H1 (cell line): ENCODE data around the gene OR51F2. TPM values are rescaled to one million over a fixed set of nuclear protein-coding genes. Genes with fewer than 3 reads are reported as not detected.

Source experiments
- CTCF ChIA-PET: fragments of 300-600 bp; sonication (Branson Sonifier 250); formaldehyde crosslinking; loops from one replicate; lab custom pipeline; 2021; ENCODE audit not compliant: partially characterized antibody; lab: Charles Lee
- POLR2A ChIA-PET: fragments of 300-600 bp; sonication (Branson Sonifier 250); formaldehyde crosslinking; loops from one replicate; lab custom pipeline; 2021; ENCODE audit warnings: inconsistent platforms; ENCODE audit not compliant: partially characterized antibody; lab: Charles Lee
- DNase-seq, 2 experiments: peaks; one replicate each; pipeline versions ENCODE4 v3.0.0 to v3.0.0-alpha.2; 2010 to 2022; ENCODE audit warnings: low spot score in 2 of 2, low read depth in 1 of 2, mixed read lengths in 1 of 2
- FAIRE-seq: peaks from 2 replicates; lab custom pipeline; 2011; peaks lifted over from hg19 to GRCh38; lab: Jason Lieb, UNC
- H2AFZ ChIP-seq: 2 replicates; pipeline ENCODE4 v1.8.1; 2012; ENCODE audit warnings: low read length, inconsistent platforms
- H2AK5ac ChIP-seq: 2 replicates; pipeline ENCODE4 v1.6.1; 2013; ENCODE audit warnings: low read depth, low read length
- H2BK120ac ChIP-seq: replicated peaks from 2 replicates; pipeline ENCODE3; 2013; ENCODE audit warnings: low read depth, low read length, inconsistent platforms
- H2BK12ac ChIP-seq: 2 replicates; pipeline ENCODE4 v1.6.1; 2013; ENCODE audit warnings: low read depth, low read length
- H2BK15ac ChIP-seq: 2 replicates; pipeline ENCODE4 v1.6.1; 2013; ENCODE audit warnings: low read length
- H2BK20ac ChIP-seq: 2 replicates; pipeline ENCODE4 v1.6.1; 2013; ENCODE audit warnings: low read length
- H2BK5ac ChIP-seq: 2 replicates; pipeline ENCODE4 v1.6.1; 2013; ENCODE audit warnings: low read depth, low read length
- H3K14ac ChIP-seq: 2 replicates; pipeline ENCODE4 v1.6.1; 2013; ENCODE audit warnings: inconsistent platforms; ENCODE audit not compliant: insufficient read length
- H3K18ac ChIP-seq: 2 replicates; pipeline ENCODE4 v1.6.1; 2013; ENCODE audit warnings: low read length; ENCODE audit errors: extremely low read depth
- H3K23ac ChIP-seq: 2 replicates; pipeline ENCODE4 v1.6.1; 2013; ENCODE audit warnings: inconsistent platforms; ENCODE audit not compliant: insufficient read length
- H3K23me2 ChIP-seq: 2 replicates; pipeline ENCODE4 v1.6.1; 2013; ENCODE audit warnings: low read depth, low read length
- H3K27ac ChIP-seq: 2 replicates; pipeline ENCODE4 v1.6.1; 2011; ENCODE audit warnings: low read depth, low read length, inconsistent platforms
- H3K27me3 ChIP-seq, 4 experiments: replicated peaks in 1 of 4; 1 replicate in 1 of 4; 2 replicates in 3 of 4; pipeline versions ENCODE4 v1.6.1 to v1.8.1; 2011 to 2013; ENCODE audit warnings: low read length in 3 of 4, mild to moderate bottlenecking in 3 of 4, inconsistent platforms in 2 of 4, mixed read lengths in 2 of 4, moderate library complexity in 1 of 4; ENCODE audit not compliant: control insufficient read depth in 3 of 4, insufficient read depth in 3 of 4; ENCODE audit errors: extremely low read depth in 1 of 4
- H3K36me3 ChIP-seq, 4 experiments: 2 replicates each; pipeline versions ENCODE4 v1.6.1 to v1.8.1; 2011 to 2013; ENCODE audit warnings: mild to moderate bottlenecking in 4 of 4, low read length in 3 of 4, moderate library complexity in 2 of 4, control low read depth in 1 of 4, inconsistent platforms in 1 of 4; ENCODE audit not compliant: insufficient read depth in 4 of 4, control insufficient read depth in 2 of 4
- H3K4ac ChIP-seq: replicated peaks from 2 replicates; pipeline ENCODE3; 2013; ENCODE audit warnings: low read length, low read depth, mixed read lengths, inconsistent platforms; ENCODE audit not compliant: insufficient read length
- H3K4me1 ChIP-seq, 4 experiments: replicated peaks in 1 of 4; 1 replicate in 1 of 4; 2 replicates in 3 of 4; pipeline versions ENCODE4 v1.6.1 to v1.8.1; 2011 to 2013; ENCODE audit warnings: low read length in 3 of 4, inconsistent platforms in 2 of 4, mixed read lengths in 1 of 4; ENCODE audit not compliant: insufficient read depth in 4 of 4, control insufficient read depth in 3 of 4
- H3K4me2 ChIP-seq, 2 experiments: 2 replicates each; pipeline versions ENCODE4 v1.6.1 to v1.8.1; 2011 to 2013; ENCODE audit warnings: low read depth in 2 of 2, low read length in 2 of 2, control low read depth in 1 of 2, inconsistent platforms in 1 of 2, mild to moderate bottlenecking in 1 of 2; ENCODE audit not compliant: insufficient read depth in 1 of 2
- H3K4me3 ChIP-seq, 4 experiments: fragments of 200-600, 300-600 bp in 1 of 4; sonication (generic), shearing (Covaris generic), sonication (Bioruptor Twin) in 1 of 4; 2 replicates each; pipeline versions ENCODE4 v1.5.1 to v1.8.1; 2011 to 2016; ENCODE audit warnings: low read length in 4 of 4, low read depth in 3 of 4, control low read depth in 2 of 4, inconsistent platforms in 2 of 4, mild to moderate bottlenecking in 2 of 4, mixed read lengths in 1 of 4, moderate library complexity in 1 of 4; ENCODE audit not compliant: insufficient read depth in 2 of 4; ENCODE audit errors: extremely low read depth in 1 of 4
- H3K56ac ChIP-seq: replicated peaks from 2 replicates; pipeline ENCODE3; 2013; ENCODE audit warnings: low read depth, mild to moderate bottlenecking, mixed read lengths, low read length, inconsistent platforms; ENCODE audit not compliant: insufficient read length
- H3K79me1 ChIP-seq: 2 replicates; pipeline ENCODE4 v1.6.1; 2013; ENCODE audit warnings: low read depth, low read length, control low read depth
- H3K79me2 ChIP-seq, 2 experiments: 2 replicates each; pipeline versions ENCODE4 v1.6.1 to v1.8.1; 2012 to 2013; ENCODE audit warnings: low read length in 2 of 2, mild to moderate bottlenecking in 2 of 2, inconsistent platforms in 1 of 2; ENCODE audit not compliant: insufficient read depth in 2 of 2, control insufficient read depth in 1 of 2
- H3K9ac ChIP-seq, 4 experiments: replicated peaks in 1 of 4; 1 replicate in 1 of 4; 2 replicates in 3 of 4; pipeline versions ENCODE4 v1.6.1 to v1.8.1; 2011 to 2013; ENCODE audit warnings: low read depth in 3 of 4, low read length in 3 of 4, control low read depth in 2 of 4, mild to moderate bottlenecking in 2 of 4, moderate library complexity in 2 of 4, inconsistent platforms in 1 of 4; ENCODE audit errors: extremely low read depth in 1 of 4
- H3K9me3 ChIP-seq, 2 experiments: 2 replicates each; pipeline versions ENCODE4 v1.6.1 to v1.8.1; 2012 to 2013; ENCODE audit warnings: mild to moderate bottlenecking in 2 of 2, moderate library complexity in 2 of 2, control low read depth in 1 of 2, inconsistent platforms in 1 of 2, low read depth in 1 of 2, low read length in 1 of 2, mixed read lengths in 1 of 2; ENCODE audit not compliant: insufficient read depth in 2 of 2
- H4K20me1 ChIP-seq, 2 experiments: replicated peaks in 1 of 2; 2 replicates each; pipeline versions ENCODE3 to v1.8.1; 2011 to 2013; ENCODE audit warnings: inconsistent platforms in 2 of 2, low read length in 2 of 2, mild to moderate bottlenecking in 1 of 2; ENCODE audit not compliant: insufficient read depth in 2 of 2, control insufficient read depth in 1 of 2
- H4K5ac ChIP-seq: 2 replicates; pipeline ENCODE4 v1.6.1; 2013; ENCODE audit warnings: low read length, low read depth, mixed read lengths, inconsistent platforms; ENCODE audit not compliant: insufficient read length
- H4K8ac ChIP-seq: 2 replicates; pipeline ENCODE4 v1.8.0; 2013; ENCODE audit warnings: mild to moderate bottlenecking, moderate library complexity, low read length, inconsistent platforms; ENCODE audit not compliant: insufficient read depth; ENCODE audit errors: extremely low read depth
- H4K91ac ChIP-seq: replicated peaks from 2 replicates; pipeline ENCODE3; 2013; ENCODE audit warnings: low read length, mixed read lengths, inconsistent platforms; ENCODE audit not compliant: insufficient read length
- ATF2 ChIP-seq: IDR thresholded peaks from 2 replicates; pipeline ENCODE4 v1.6.1; 2012; ENCODE audit warnings: low read length, inconsistent platforms
- CBX5 ChIP-seq: fragments of 300-800, 300-1000 bp; sonication (generic); IDR thresholded peaks from 2 replicates; pipeline ENCODE4 v1.7.1; 2016; ENCODE audit warnings: antibody characterized with exemption, low read length, low read depth
- CEBPB ChIP-seq: IDR thresholded peaks from 2 replicates; pipeline ENCODE4 v1.6.1; 2012; ENCODE audit warnings: low read depth, low read length
- JUND ChIP-seq: IDR thresholded peaks from 2 replicates; pipeline ENCODE4 v1.6.1; 2011; ENCODE audit warnings: mild to moderate bottlenecking, improper control_type of control experiment, low read length
- KDM4A ChIP-seq: IDR thresholded peaks from one replicate; pipeline ENCODE4 v1.7.1; 2012; ENCODE audit warnings: low read depth, mild to moderate bottlenecking, moderate library complexity, low read length, inconsistent platforms; ENCODE audit not compliant: severe bottlenecking
- MAFK ChIP-seq: IDR thresholded peaks from 2 replicates; pipeline ENCODE4 v1.6.1; 2012; ENCODE audit warnings: low read depth, mild to moderate bottlenecking, improper control_type of control experiment, low read length
- POU5F1 ChIP-seq: IDR thresholded peaks from 2 replicates; pipeline ENCODE4 v1.6.1; 2011; ENCODE audit warnings: low read depth, mild to moderate bottlenecking, low read length, moderate library complexity
- TAF1 ChIP-seq: IDR thresholded peaks from 2 replicates; pipeline ENCODE4 v1.6.1; 2011; ENCODE audit warnings: mild to moderate bottlenecking, low read depth, low read length
- polyA plus RNA-seq, 7 experiments: library from polyadenylated mRNA; depleted of rRNA in 3 of 7; stranded (reverse) in 5 of 7; unstranded in 2 of 7; fragments of >200 nt in 5 of 7; fragments of 200-250 nt in 2 of 7; gene quantifications; 1 replicate in 5 of 7; 2 replicates in 1 of 7; 4 replicates in 1 of 7; pipeline versions ENCODE4 v1.2.1 to v1.2.3, GENCODE V29; 2011 to 2013; ENCODE audit warnings: missing spikeins in 2 of 7, mixed read lengths in 2 of 7
- total RNA-seq: library from RNA; stranded (reverse); fragmentation: NEBNext Ultra II Directional; extraction: Animal tissue kit (Norgen Biotek cat#: 25700); gene quantifications from 2 replicates; pipeline ENCODE4 v1.2.1, GENCODE V29; 2021

Gene OR51F2
- total and polyA plus RNA-seq, 2 of the 8 experiments (the other 6 are each of a cell fraction or from before 2014, with no cell fraction given): 0.15 TPM; not detected in 1

DNA sequence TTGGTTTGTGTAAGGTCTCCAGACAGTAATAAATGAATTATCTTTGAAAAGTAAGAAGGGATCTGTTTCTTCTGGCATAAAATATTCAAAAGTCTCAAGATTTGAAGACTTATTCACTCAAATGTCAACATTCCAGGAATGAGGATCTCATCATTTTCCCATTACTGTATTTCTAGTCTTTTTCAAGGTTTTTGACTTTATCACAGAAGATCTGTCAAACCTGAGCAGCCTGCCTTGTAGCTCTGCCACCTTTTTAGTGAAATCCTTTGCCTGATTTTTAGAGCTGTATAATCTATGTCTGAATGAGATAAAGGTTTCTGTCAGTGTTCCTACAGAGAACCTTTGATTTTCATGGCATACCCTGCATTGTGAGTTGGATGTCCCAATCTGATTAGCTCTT, 4.0 kb downstream of the OR51F2 start:
- Histone ChIP-seq H3K4me2 (no peak overlapping the region), H2BK12ac (no peak overlapping the region), H2BK5ac (no peak overlapping the region), H3K56ac (no peak overlapping the region), H3K9ac (no peak overlapping the region), H4K20me1 (no peaks in the 10 kb centered on the region), H3K14ac (no peak overlapping the region), H3K36me3 (no peaks in the 10 kb centered on the region), H3K9me3 (no peaks in the 10 kb centered on the region; a peak in 1 of 4 replicates), H4K8ac (no peak overlapping the region), H2BK15ac (no peak overlapping the region), H3K18ac (no peak overlapping the region), H3K23ac (no peak overlapping the region), H3K27ac (no peak overlapping the region), H3K4ac (no peak overlapping the region), H3K79me2 (no peaks in the 10 kb centered on the region), H3K4me3 (no peak overlapping the region), H2BK20ac (no peak overlapping the region), H2AK5ac (no peak overlapping the region), H4K91ac (no peak overlapping the region), H2AFZ (no peak overlapping the region), H3K23me2 (no peaks in the 10 kb centered on the region), H3K79me1 (no peaks in the 10 kb centered on the region), H3K4me1 (peaks cover 0 to 2% (median 0%) of the 10 kb centered on the region in 4 experiments; a peak in 1 of 7 replicates), H2BK120ac (no peak overlapping the region), H4K5ac (no peak overlapping the region), H3K27me3 (peaks cover 0 to 2% (median 0%) of the 10 kb centered on the region in 4 experiments; a peak in 1 of 7 replicates)
- FAIRE-seq: no peak
- DNase-seq: no peak
- ChIA-PET CTCF (interaction anchor here (1.1 to 7.7 kb wide), 7 partner anchors 10 to 199 kb away, joined by 3 to 83 read pairs (median 8); partner anchors contain the start of genes OR51D1 and OR51S1), POLR2A (no interaction called here)
- TF ChIP-seq TAF1: no peak
- no peak for TF ChIP-seq JUND
- TF ChIP-seq POU5F1: no peak
- TF ChIP-seq CBX5: no peak
- no peak for TF ChIP-seq ATF2
- TF ChIP-seq CEBPB: no peak
- no peak for TF ChIP-seq MAFK
- TF ChIP-seq KDM4A: no peak
